ENCODE results near the gene KCTD12.

KCTD12 gene

GRCh38 chr13:76887076-76887563 lies 915 bp upstream of the KCTD12 start:
- Histone ChIP-seq H3K27ac (ENCODE audit: low read depth, low read length) (no peak overlapping the region), H3K4me1 (ENCODE audit: control insufficient read depth, insufficient read depth, low read length) (peaks cover 7% of the 10 kb centered on the region; the same call in 1 of the 2 replicates), H3K36me3 (ENCODE audit: control insufficient read depth, insufficient read depth, low read length) (no peaks in the 10 kb centered on the region), H3K4me3 (ENCODE audit: low read depth, low read length) (peak overlapping the region; percentile 65), H3K9ac (ENCODE audit: low read depth, low read length) (no peak overlapping the region), H3K9me3 (ENCODE audit: control insufficient read depth, insufficient read depth, low read length) (no peaks in the 10 kb centered on the region), H3K27me3 (ENCODE audit: control insufficient read depth, insufficient read depth, low read length) (peaks cover 77% of the 10 kb centered on the region)

GRCh38 chr13:76886005-76886291 lies 257 bp downstream of the KCTD12 start:
- H3K36me3 ChIP-seq (ENCODE audit: control insufficient read depth, insufficient read depth, low read length) = no peaks in the 10 kb centered on the region
- H3K9me3 ChIP-seq (ENCODE audit: control insufficient read depth, insufficient read depth, low read length) = no peaks in the 10 kb centered on the region
- H3K4me3 ChIP-seq (ENCODE audit: low read depth, low read length) = peak overlapping the region; percentile 65
- peaks cover 68% of the 10 kb centered on the region for H3K27me3 ChIP-seq (ENCODE audit: control insufficient read depth, insufficient read depth, low read length)
- H3K9ac ChIP-seq (ENCODE audit: low read depth, low read length) = no peak overlapping the region
- no peak overlapping the region for H3K27ac ChIP-seq (ENCODE audit: low read depth, low read length)
- peaks cover 7% of the 10 kb centered on the region; the same call in 1 of the 2 replicates for H3K4me1 ChIP-seq (ENCODE audit: control insufficient read depth, insufficient read depth, low read length)

GRCh38 chr13:76885203-76886004 lies 801 bp downstream of the KCTD12 start:
- H3K9me3 ChIP-seq (ENCODE audit: control insufficient read depth, insufficient read depth, low read length) = no peaks in the 10 kb centered on the region
- H3K27ac ChIP-seq (ENCODE audit: low read depth, low read length) = no peak overlapping the region
- peaks cover 7% of the 10 kb centered on the region; the same call in 1 of the 2 replicates for H3K4me1 ChIP-seq (ENCODE audit: control insufficient read depth, insufficient read depth, low read length)
- peak overlapping the region; percentile 65 for H3K4me3 ChIP-seq (ENCODE audit: low read depth, low read length)
- no peaks in the 10 kb centered on the region for H3K36me3 ChIP-seq (ENCODE audit: control insufficient read depth, insufficient read depth, low read length)
- no peak overlapping the region for H3K9ac ChIP-seq (ENCODE audit: low read depth, low read length)
- H3K27me3 ChIP-seq (ENCODE audit: control insufficient read depth, insufficient read depth, low read length) = peaks cover 68% of the 10 kb centered on the region

GRCh38 chr13:76884907-76885202 lies 1.4 kb downstream of the KCTD12 start:
- Histone ChIP-seq H3K4me1 (ENCODE audit: control insufficient read depth, insufficient read depth, low read length) (peaks cover 7% of the 10 kb centered on the region; the same call in 1 of the 2 replicates), H3K36me3 (ENCODE audit: control insufficient read depth, insufficient read depth, low read length) (no peaks in the 10 kb centered on the region), H3K9ac (ENCODE audit: low read depth, low read length) (no peak overlapping the region), H3K4me3 (ENCODE audit: low read depth, low read length) (peak overlapping the region; percentile 65), H3K9me3 (ENCODE audit: control insufficient read depth, insufficient read depth, low read length) (no peaks in the 10 kb centered on the region), H3K27me3 (ENCODE audit: control insufficient read depth, insufficient read depth, low read length) (peaks cover 64% of the 10 kb centered on the region), H3K27ac (ENCODE audit: low read depth, low read length) (no peak overlapping the region)

GRCh38 chr13:76884186-76884906 lies 1.9 kb downstream of the KCTD12 start:
- no peak overlapping the region for H3K9ac ChIP-seq (ENCODE audit: low read depth, low read length)
- H3K4me1 ChIP-seq (ENCODE audit: control insufficient read depth, insufficient read depth, low read length) = peaks cover 7% of the 10 kb centered on the region; the same call in 1 of the 2 replicates

GRCh38 chr13:76883236-76883635 lies 3.0 kb downstream of the KCTD12 start:
- Histone ChIP-seq H3K27me3 (ENCODE audit: control insufficient read depth, insufficient read depth, low read length) (peaks cover 48% of the 10 kb centered on the region), H3K4me1 (ENCODE audit: control insufficient read depth, insufficient read depth, low read length) (peaks cover 7% of the 10 kb centered on the region; the same call in 1 of the 2 replicates), H3K27ac (ENCODE audit: low read depth, low read length) (no peak overlapping the region), H3K36me3 (ENCODE audit: control insufficient read depth, insufficient read depth, low read length) (no peaks in the 10 kb centered on the region), H3K9ac (ENCODE audit: low read depth, low read length) (no peak overlapping the region), H3K4me3 (ENCODE audit: low read depth, low read length) (no peak overlapping the region), H3K9me3 (ENCODE audit: control insufficient read depth, insufficient read depth, low read length) (no peaks in the 10 kb centered on the region)

More at GRCh38 chr13:76884186-76884906, 1.9 kb downstream of the KCTD12 start:
- Histone ChIP-seq H3K27ac (ENCODE audit: low read depth, low read length) (no peak overlapping the region), H3K4me3 (ENCODE audit: low read depth, low read length) (peak overlapping the region; percentile 65; the same call in 1 of the 2 replicates), H3K36me3 (ENCODE audit: control insufficient read depth, insufficient read depth, low read length) (no peaks in the 10 kb centered on the region), H3K27me3 (ENCODE audit: control insufficient read depth, insufficient read depth, low read length) (peaks cover 59% of the 10 kb centered on the region), H3K9me3 (ENCODE audit: control insufficient read depth, insufficient read depth, low read length) (no peaks in the 10 kb centered on the region)

- peaks cover 5% of the 10 kb centered on the region; the same call in 1 of the 2 replicates for H3K4me1 ChIP-seq (ENCODE audit: control insufficient read depth, insufficient read depth, low read length)
- no peak overlapping the region for H3K27ac ChIP-seq (ENCODE audit: low read depth, low read length)
- H3K36me3 ChIP-seq (ENCODE audit: control insufficient read depth, insufficient read depth, low read length) = no peaks in the 10 kb centered on the region
- H3K9me3 ChIP-seq (ENCODE audit: control insufficient read depth, insufficient read depth, low read length) = no peaks in the 10 kb centered on the region
- peaks cover 40% of the 10 kb centered on the region for H3K27me3 ChIP-seq (ENCODE audit: control insufficient read depth, insufficient read depth, low read length)
- H3K4me3 ChIP-seq (ENCODE audit: low read depth, low read length) = no peak overlapping the region
- H3K9ac ChIP-seq (ENCODE audit: low read depth, low read length) = no peak overlapping the region
Measured at GRCh38 chr13:76882431-76882830, 3.8 kb downstream of the KCTD12 start.

- H3K27ac ChIP-seq (ENCODE audit: low read depth, low read length) = no peak overlapping the region
- H3K27me3 ChIP-seq (ENCODE audit: control insufficient read depth, insufficient read depth, low read length) = peaks cover 16% of the 10 kb centered on the region
- H3K9ac ChIP-seq (ENCODE audit: low read depth, low read length) = no peak overlapping the region
- H3K4me1 ChIP-seq (ENCODE audit: control insufficient read depth, insufficient read depth, low read length) = peaks cover 5% of the 10 kb centered on the region; the same call in 1 of the 2 replicates
- H3K36me3 ChIP-seq (ENCODE audit: control insufficient read depth, insufficient read depth, low read length) = no peaks in the 10 kb centered on the region
- no peaks in the 10 kb centered on the region for H3K9me3 ChIP-seq (ENCODE audit: control insufficient read depth, insufficient read depth, low read length)
- no peak overlapping the region for H3K4me3 ChIP-seq (ENCODE audit: low read depth, low read length)
Measured at GRCh38 chr13:76879883-76880270, 6.3 kb downstream of the KCTD12 start.

GRCh38 chr13:76879203-76879882 lies 6.9 kb downstream of the KCTD12 start:
- no peak overlapping the region for H3K4me3 ChIP-seq (ENCODE audit: low read depth, low read length)
- H3K27me3 ChIP-seq (ENCODE audit: control insufficient read depth, insufficient read depth, low read length) = peaks cover 10% of the 10 kb centered on the region
- peaks cover 2% of the 10 kb centered on the region; the same call in 1 of the 2 replicates for H3K4me1 ChIP-seq (ENCODE audit: control insufficient read depth, insufficient read depth, low read length)
- H3K36me3 ChIP-seq (ENCODE audit: control insufficient read depth, insufficient read depth, low read length) = no peaks in the 10 kb centered on the region
- H3K9ac ChIP-seq (ENCODE audit: low read depth, low read length) = no peak overlapping the region
- no peak overlapping the region for H3K27ac ChIP-seq (ENCODE audit: low read depth, low read length)
- H3K9me3 ChIP-seq (ENCODE audit: control insufficient read depth, insufficient read depth, low read length) = no peaks in the 10 kb centered on the region

- no peaks in the 10 kb centered on the region for H3K27me3 ChIP-seq (ENCODE audit: control insufficient read depth, insufficient read depth, low read length)
- H3K9me3 ChIP-seq (ENCODE audit: control insufficient read depth, insufficient read depth, low read length) = no peaks in the 10 kb centered on the region
- no peak overlapping the region for H3K4me3 ChIP-seq (ENCODE audit: low read depth, low read length)
- no peak overlapping the region for H3K27ac ChIP-seq (ENCODE audit: low read depth, low read length)
- H3K36me3 ChIP-seq (ENCODE audit: control insufficient read depth, insufficient read depth, low read length) = no peaks in the 10 kb centered on the region
- no peak overlapping the region for H3K9ac ChIP-seq (ENCODE audit: low read depth, low read length)
- no peaks in the 10 kb centered on the region for H3K4me1 ChIP-seq (ENCODE audit: control insufficient read depth, insufficient read depth, low read length)
Measured at GRCh38 chr13:76878043-76878442, 8.2 kb downstream of the KCTD12 start.
